HG03159 (cell line): ENCODE results near the gene KRT24.
"Not testable (repeated sequence)": the region's sequence is repeated elsewhere in the genome, so short reads cannot be mapped to it uniquely, and the experiment has no call there.

Experiments
- ATAC-seq: cut with Tn5 transposase; IDR thresholded peaks from one replicate; pipeline ENCODE4 v1.9.1; 2021; ENCODE audit warnings: mild to moderate bottlenecking, moderate library complexity; ENCODE audit not compliant: unreplicated experiment

The KRT24 gene

GRCh38 chr17:40703652-40704051 is at the start of gene KRT24:
Gene KRT24 (minus strand): TSS chr17:40703752. CDS start chr17:40703693, 59 bp downstream.
- ATAC-seq: no peak

- no peak for ATAC-seq
These were observed 47.5 kb upstream of the KRT24 start for GRCh38 chr17:40751065-40751464.

GRCh38 chr17:40750391-40750790 is 46.8 kb upstream of the KRT24 start:
- no peak for ATAC-seq

DNA sequence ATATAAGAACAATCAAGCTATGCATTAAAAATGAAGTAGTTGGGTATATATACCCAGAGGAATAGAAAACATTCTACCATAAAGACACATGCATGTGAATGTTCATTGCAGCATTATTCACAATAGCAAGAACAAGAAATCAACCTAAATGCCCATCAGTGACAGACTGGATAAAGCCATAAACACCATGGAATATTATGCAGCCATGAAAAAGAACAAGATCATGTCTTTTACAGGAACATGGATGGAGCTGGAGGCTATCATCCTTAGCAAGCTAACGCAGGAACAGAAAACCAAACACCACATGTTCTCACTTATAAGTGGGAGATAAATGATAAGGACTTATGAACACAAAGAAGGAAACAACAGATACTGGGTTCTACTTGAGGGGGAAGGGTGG is 45.1 kb upstream of the KRT24 start:
- ATAC-seq: not testable (repeated sequence)

- no peak for ATAC-seq
These were observed 35.0 kb upstream of the KRT24 start for GRCh38 chr17:40738553-40738952.

DNA sequence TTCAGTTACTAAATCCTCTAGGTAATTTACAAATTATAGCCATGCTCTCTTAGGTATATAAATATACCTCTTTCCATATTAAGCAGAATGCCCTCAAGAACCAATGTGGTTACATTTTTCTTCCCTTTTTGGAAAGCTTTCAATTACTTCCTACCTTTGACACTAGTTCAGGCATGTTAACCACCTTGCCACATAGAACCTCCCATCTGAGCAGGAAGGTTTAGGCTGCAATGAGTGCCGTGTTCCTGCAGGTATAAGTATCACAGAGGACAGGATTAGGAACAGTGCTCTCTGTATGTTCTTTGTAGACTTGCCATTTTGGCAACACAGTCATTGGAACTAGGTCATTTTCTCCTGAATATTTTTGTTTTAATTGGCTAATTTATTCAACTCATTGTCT is 31.5 kb upstream of the KRT24 start:
- no peak for ATAC-seq

- no peak for ATAC-seq
These were observed 30.5 kb upstream of the KRT24 start for GRCh38 chr17:40734018-40734417.

DNA sequence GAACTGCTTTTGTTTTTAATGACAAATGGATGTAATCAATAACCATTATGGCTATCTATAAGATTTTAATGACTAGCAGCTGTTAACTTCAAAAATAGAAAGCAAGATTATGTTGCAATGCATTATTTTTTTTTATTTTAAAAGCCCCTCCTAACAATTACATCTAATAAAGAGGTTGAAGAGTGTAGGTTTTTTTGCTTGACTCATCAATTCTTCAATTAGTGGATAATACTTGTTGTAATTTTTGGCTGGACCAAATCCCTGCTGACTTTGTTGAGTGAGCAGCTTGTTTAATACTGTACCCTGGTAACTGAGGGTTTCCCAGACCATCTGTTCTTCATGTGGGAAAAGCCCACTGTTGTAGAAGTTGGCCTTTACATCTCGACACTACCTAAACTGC is 27.4 kb upstream of the KRT24 start:
- ATAC-seq: no peak

DNA sequence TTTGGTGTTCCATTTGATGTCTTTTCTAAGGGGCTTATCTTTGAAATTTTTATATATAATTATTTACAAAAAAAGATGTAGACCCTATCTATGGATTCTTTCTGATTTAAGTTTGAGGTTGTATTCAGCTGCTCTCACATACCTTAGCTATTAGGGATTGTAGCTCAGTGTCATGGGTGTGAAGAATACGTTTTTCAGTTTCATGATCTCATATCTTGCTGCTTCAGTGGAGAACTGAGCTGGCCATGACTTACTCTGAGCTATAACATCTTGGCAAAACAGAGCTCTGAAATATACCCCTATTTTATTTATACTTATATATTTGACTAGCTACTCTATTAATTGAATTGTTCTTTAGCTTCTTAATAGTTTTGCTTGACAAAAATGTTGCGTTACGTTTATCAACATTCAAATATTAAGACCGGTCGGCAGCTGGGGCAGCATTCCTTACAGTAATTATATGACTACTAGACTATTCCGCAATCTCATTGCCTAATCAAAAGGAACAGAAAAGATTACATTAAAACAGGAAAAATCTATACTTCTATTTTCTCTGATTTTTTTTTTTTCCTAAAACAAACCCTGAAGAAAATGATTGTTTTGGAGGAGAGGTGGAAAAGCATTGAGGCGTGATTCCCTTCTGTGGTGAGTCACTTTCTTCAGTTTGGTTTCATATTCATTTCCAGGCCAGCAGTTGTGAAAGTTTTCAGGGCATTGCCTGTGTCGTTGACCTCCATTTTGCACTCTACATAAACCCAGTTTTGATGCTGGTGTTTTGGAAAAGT is 24.1 kb upstream of the KRT24 start:
- no peak for ATAC-seq

GRCh38 chr17:40726919-40727318 is 23.4 kb upstream of the KRT24 start:
- no peak for ATAC-seq

DNA sequence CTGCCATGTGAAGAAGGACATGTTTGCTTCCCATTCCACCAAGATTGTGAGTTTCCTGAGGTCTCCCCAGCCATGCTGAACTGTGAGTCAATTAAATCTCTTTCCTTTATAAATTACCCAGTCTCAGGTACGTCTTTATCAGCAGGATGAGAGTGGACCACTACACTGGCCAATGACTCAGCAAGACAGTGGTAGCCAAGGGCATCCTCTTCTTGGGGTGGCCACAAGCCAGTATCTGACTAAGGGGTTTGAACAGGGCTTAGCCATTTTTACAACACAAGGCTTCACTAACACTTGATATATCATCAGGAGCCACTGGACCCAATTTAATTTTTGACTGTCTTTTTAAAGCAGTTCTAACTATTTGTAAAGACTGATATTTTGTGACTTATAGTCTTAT is 21.1 kb upstream of the KRT24 start:
- no peak for ATAC-seq

- no peak for ATAC-seq
These were observed 18.7 kb upstream of the KRT24 start for GRCh38 chr17:40722241-40722640.

GRCh38 chr17:40720899-40721298 is 17.3 kb upstream of the KRT24 start:
- ATAC-seq: no peak

GRCh38 chr17:40718930-40719329 is 15.4 kb upstream of the KRT24 start:
- no peak for ATAC-seq

GRCh38 chr17:40717776-40718175 is 14.2 kb upstream of the KRT24 start:
- ATAC-seq: no peak

GRCh38 chr17:40714473-40714872 is 10.9 kb upstream of the KRT24 start:
- no peak for ATAC-seq

GRCh38 chr17:40707745-40708144 is 4.2 kb upstream of the KRT24 start:
- no peak for ATAC-seq

DNA sequence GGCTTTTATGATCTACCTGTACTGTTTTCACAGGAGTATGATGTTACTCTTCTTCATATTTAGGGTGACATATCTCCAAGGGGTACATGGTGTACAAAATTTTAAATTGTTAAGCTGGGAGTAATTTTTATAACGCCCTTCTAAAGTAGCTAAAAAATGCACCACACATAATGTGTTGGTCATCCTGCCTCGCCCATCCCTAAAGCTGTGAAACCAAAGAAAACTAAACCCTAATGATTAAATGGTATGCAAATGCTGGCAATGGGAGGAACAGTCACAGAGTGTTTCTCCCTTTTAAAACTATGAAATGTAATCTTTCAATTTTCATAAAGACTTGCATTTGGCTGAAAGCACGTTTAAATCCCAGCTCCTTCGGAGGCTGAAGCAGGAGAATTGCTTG is 2.0 kb upstream of the KRT24 start:
- ATAC-seq: no peak

GRCh38 chr17:40702271-40702670 is 1.3 kb downstream of the KRT24 start:
- ATAC-seq: no peak

- no peak for ATAC-seq
These were observed 3.7 kb downstream of the KRT24 start for GRCh38 chr17:40699853-40700252.

DNA sequence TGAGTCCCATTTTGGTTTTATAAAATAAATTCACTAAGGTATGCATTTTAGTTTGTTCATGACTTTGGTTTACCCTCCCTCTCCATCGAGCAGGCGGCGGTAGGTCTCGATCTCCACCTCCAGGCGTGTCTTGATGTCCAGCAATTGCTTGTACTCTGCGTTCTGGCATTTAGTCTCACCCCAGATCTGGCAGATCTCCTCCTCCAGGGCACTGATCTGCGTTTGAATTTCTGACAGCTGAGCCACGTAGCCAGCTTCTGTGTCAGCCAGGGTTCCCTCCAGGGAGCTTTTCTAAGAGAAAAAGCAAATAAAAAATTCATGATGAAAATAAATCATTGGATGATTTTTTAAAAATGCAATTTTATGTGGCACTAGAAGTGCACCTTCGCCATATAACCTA is 4.2 kb downstream of the KRT24 start:
- ATAC-seq: no peak

DNA sequence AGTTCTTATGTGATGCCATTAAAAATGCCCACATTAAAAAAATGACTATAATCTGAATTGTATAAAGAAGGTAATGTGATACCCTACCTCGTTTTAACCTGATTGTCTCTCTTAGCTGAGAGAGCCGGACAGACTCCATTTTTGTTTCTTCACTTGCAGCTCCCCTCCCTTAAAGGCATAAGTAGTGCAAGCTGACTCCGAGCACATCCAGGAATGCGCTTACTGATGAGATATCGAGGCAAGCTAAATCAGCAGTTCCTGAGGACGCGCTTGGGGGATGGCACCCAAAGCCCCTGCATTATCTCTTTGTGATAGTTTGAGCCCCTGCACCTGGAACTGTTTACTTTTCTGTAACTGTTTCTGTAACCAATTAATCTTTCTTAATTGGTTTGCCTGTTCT is 6.3 kb downstream of the KRT24 start:
- no peak for ATAC-seq

GRCh38 chr17:40696651-40697072 is 6.9 kb downstream of the KRT24 start:
- ATAC-seq: no peak
